HG03139 (cell line): ENCODE measurements around the gene CLCN7.

Source experiments
- ATAC-seq: cut with Tn5 transposase; IDR thresholded peaks from one replicate; pipeline ENCODE4 v1.9.1; 2021; ENCODE audit not compliant: unreplicated experiment

The CLCN7 gene

GRCh38 chr16:1407753-1408152, 67.1 kb downstream of the CLCN7 start:
- ATAC-seq, result no peak

- no peak for ATAC-seq
Observed at GRCh38 chr16:1403733-1404132, 71.1 kb downstream of the CLCN7 start.

- ATAC-seq, result no peak
Observed at GRCh38 chr16:1403036-1403435, 71.8 kb downstream of the CLCN7 start.

DNA sequence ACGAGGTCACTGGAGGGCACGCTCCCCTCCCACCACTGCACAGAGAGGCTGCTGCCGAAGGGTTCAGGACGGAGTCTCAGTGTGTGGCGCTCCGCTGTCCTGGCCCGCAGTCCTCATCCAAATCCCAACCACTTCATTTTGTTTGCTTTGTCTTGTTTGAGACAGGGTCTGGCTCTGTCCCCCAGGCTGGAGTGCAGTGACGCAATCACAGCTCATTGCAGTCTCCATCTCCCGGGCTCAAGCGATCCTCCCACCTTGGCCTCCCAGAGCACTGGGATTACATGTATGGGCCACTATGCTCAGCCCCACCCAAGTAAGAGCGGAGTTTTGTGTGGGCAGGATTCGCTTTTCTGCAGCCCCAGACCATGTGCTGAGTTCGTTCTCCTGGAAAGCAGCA, 73.1 kb downstream of the CLCN7 start:
- ATAC-seq, result no peak

GRCh38 chr16:1401061-1401757, 73.6 kb downstream of the CLCN7 start:
- no peak for ATAC-seq

DNA sequence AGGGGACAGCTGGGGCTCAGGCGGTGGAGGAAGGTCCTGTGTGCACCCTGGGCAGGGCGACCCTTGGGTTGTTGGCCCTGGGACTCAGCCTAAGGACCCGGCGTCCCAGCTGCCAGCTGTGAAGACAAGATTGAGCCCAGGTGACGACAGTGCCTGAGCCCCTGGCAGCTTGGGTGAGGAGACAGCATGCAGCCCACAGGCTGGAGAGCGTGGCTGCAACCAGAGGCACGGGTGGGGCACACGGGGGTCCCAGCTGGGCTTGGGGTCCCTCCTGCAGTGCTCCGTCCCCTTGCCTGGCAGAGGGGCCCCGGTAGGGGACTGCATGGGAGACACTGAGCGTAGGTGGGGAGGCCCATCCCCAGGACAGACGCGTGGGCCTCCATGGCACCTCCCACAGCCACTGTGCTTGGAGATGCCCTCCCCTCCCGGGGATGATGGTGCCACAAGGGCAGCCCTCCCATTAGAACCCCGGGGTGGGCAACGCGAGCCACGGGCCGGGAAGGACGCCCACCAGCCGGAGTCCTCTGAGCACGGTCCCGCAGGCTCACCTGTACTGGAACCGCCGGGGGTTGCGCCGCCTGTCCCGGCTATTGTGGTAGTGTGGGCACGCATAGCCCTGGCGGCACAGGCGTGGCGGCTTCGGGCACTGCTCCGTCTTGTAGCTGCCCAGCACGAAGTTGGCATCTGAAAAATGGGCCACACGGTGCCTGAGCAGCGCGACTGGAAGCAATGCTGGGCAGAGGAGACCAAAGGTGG, 75.8 kb downstream of the CLCN7 start:
- no peak for ATAC-seq

DNA sequence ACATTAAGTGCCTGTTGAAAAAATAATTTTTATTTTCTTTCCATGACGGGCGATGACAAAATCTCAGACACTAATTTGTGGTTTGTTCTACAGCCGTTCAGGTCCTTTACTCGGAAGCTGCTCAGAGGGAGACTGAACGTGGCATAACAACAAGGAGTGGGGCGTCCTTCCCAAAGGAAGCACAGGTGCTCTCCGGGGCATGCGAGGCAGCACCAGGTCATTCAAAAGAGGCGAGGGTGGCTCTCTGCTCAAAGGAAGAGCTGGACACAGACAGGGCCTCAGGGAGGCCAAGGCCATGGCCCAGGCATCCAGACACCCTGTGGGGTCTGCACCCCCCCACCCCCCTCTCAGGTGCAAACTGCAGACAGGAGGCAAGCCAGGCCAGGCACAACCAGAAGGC, 76.5 kb downstream of the CLCN7 start:
- no peak for ATAC-seq

GRCh38 chr16:1397779-1398178, 77.0 kb downstream of the CLCN7 start:
- ATAC-seq, result no peak

DNA sequence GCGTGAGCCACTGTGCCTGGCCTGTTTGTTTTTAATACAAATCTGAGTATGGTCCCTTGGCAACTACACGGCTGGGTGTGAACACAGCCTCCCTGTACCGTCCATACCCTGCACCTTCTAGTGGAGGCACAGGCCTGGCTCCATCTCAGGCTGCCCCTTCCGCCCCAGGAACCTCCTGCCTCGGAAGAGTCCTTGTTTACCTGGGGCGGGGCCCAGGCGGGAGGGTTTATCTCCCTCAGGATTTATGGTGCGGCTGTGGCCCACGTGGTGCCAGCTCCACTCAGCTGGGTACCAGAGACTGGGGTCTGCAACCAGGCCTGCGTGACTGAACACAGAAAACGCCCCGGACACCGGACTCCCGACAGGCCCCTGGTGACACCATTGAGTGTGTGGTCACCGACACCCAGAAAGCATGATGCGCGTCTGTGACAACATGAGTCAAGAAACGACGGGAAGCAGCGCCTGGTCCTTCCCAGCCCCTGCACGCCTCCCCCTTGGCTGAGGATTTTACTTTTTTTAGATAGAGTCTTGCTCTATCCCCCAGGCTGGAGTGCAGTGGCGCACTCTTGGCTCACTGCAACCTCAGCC, 79.3 kb downstream of the CLCN7 start:
- no peak for ATAC-seq
